Measurements from ENCODE around the gene SCN1A. TPM values are rescaled to one million over a fixed set of nuclear protein-coding genes. Genes with fewer than 3 reads are reported as not detected.

Gene SCN1A
- total RNA-seq, 1 donor from 2014 or later: not detected

Other genes with a start within 250 kb of the SCN1A start
- 21.4 and 22.7 TPM in 2 replicates for gene TTC21B, start 174.2 kb downstream of the SCN1A start, total RNA-seq
- gene SCN9A, start 247.9 kb upstream of the SCN1A start, total RNA-seq: not detected in 2 replicates